PFSK-1 (cell line): Measurements from ENCODE around the gene ATP2B2.

Experiments used
- FOXP2 ChIP-seq: optimal IDR thresholded peaks from 2 replicates; pipeline ENCODE3; 2011; ENCODE audit warnings: borderline replicate concordance, control low read depth, inconsistent platforms; ENCODE audit not compliant: insufficient read depth; ENCODE audit errors: extremely low read length, extremely low read depth
- POLR2AphosphoS5 ChIP-seq: IDR thresholded peaks from 2 replicates; pipeline ENCODE4 v1.6.1; 2012; ENCODE audit warnings: low read depth, mild to moderate bottlenecking, control low read depth, low read length, moderate library complexity
- REST ChIP-seq, 2 experiments: IDR thresholded peaks; 2 replicates each; pipeline versions ENCODE4 v1.6.1 to v1.8.0; 2011 to 2012; ENCODE audit warnings: low read depth in 2 of 2, low read length in 2 of 2, control low read depth in 1 of 2, inconsistent platforms in 1 of 2, mild to moderate bottlenecking in 1 of 2, moderate library complexity in 1 of 2; ENCODE audit not compliant: insufficient read depth in 1 of 2
- SIN3A ChIP-seq: IDR thresholded peaks from 2 replicates; pipeline ENCODE4 v1.6.1; 2012; ENCODE audit warnings: mild to moderate bottlenecking, low read length, moderate library complexity, borderline replicate concordance; ENCODE audit not compliant: insufficient read depth
- TAF1 ChIP-seq: IDR thresholded peaks from 2 replicates; pipeline ENCODE4 v1.6.1; 2012; ENCODE audit warnings: low read length, control low read depth, borderline replicate concordance; ENCODE audit not compliant: insufficient read depth

The ATP2B2 gene

DNA sequence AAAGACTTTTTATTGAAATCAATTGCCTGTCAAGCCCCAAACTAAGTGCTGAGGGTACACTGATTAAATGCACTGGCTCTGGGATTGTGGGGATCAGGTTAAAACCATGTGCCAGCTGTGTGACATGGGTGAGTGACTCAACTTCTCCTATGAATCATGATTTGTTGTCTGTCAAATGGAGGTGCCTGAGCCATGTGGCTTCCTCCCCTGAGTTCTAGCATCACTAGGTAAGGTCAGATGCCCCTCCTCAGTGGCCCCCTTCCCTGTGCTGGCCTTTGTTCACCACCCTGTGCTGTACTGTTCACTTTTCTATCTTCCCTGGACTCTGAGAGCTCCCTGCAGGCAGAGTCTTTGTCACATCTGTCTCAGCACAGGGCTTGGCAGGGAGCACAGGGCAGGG lies 43.6 kb upstream of the ATP2B2 start:
- TF ChIP-seq SIN3A (no peak), REST (IDR thresholded peaks at IDR 0.05; ENCODE audit: insufficient read depth in 1 of 2, low read depth in 2 of 2, low read length in 2 of 2) (no peak), FOXP2 (no peak), POLR2AphosphoS5 (no peak), TAF1 (no peak)

DNA sequence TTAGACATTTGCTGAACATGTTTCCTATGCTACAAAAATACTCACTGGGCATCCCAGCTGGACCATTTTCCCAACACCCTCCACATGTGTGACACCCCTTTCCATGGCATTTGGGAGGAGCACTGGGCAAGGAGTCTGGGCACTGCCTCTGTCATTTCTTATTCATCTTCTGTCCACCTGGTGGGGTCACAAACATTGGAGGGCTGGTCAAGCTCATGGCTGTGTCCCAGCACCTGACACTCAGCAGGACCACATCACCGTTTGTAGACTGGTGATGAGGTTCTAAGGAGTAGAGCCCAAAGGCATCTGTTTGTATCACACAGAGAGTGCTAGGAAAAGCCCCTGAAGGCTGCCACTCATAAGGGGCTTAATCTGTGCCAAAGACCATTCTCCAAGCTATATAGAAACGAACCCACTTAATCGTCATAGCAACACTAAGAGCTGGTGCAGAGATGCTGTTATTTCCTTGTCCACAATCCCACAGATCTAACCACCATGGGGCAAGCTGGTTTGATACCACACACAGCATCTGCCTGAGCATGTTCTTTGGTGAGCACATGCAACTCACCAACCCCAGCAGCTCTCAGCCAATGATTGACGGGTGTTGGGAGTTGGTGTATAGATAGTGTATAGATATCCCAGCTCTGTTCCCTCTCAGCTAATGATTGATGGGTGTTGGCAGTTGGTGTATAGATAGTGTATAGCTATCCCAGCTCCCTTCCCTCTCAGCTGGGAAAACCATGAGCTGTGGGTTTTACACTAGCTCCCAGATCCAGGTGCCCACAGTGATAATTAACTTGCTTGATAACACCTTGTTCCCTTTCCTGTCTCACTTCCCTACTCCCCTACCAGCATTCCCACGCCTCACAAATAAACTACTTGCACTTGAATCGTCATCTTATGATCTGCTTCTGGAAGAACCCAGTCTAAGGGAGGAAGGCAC lies 42.7 kb upstream of the ATP2B2 start:
- TF ChIP-seq SIN3A: no peak
- TF ChIP-seq POLR2AphosphoS5: no peak
- no peak for TF ChIP-seq FOXP2
- no peak for TF ChIP-seq TAF1
- no peak for TF ChIP-seq REST (IDR thresholded peaks at IDR 0.05; ENCODE audit: insufficient read depth in 1 of 2, low read depth in 2 of 2, low read length in 2 of 2)

DNA sequence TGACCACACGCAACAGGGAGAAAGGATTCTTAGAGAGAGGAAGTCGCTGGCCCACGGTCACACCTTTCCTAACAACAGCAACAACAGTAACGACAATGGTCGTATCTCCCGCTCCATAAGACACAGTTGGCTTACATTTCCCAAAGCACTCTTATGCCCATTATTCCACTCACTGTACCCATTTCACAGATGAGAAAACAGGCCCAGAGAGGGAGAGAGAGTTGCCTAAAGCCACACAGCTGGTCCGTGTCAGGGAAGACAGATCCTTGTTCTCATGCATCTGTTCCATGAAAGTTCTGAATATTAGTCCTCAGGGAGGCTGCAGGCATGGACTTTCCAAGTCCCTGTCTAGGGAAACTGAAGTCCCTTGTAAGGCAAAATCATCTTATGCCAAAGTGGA lies 42.0 kb upstream of the ATP2B2 start:
- no peak for TF ChIP-seq REST (IDR thresholded peaks at IDR 0.05; ENCODE audit: insufficient read depth in 1 of 2, low read depth in 2 of 2, low read length in 2 of 2)
- no peak for TF ChIP-seq TAF1
- no peak for TF ChIP-seq SIN3A
- no peak for TF ChIP-seq POLR2AphosphoS5
- TF ChIP-seq FOXP2: no peak

DNA sequence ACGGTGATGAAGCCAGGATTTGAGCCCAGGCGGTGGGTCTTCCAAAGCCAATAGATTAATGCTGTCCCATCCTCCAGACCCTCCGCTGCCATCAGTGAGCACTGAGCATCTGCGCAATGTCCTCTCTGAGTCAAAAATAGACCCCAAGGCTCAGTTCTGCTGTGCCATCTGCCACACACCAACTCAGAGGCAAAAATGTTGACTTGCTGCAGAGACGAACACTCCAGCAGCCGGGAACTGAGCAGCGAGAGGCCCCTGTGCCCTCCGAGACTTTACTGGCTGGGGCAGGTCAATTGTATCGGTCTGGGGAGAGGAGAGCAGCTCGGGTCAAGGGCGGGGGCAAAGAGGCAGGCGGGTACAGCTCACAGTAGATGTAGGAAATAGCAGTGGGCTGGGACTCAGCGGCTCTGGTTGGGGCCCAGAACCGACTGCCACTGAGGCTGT lies 41.5 kb upstream of the ATP2B2 start:
- no peak for TF ChIP-seq REST (IDR thresholded peaks at IDR 0.05; ENCODE audit: insufficient read depth in 1 of 2, low read depth in 2 of 2, low read length in 2 of 2)
- TF ChIP-seq SIN3A: no peak
- TF ChIP-seq TAF1: no peak
- TF ChIP-seq POLR2AphosphoS5: no peak
- TF ChIP-seq FOXP2: no peak
